LNCaP clone FGC (cell line): Measurements from ENCODE around the gene SNN.

Experiments used
- DNase-seq: peaks from one replicate; pipeline ENCODE4 v3.0.0-alpha.2; 2011; ENCODE audit warnings: low read depth
- H3K4me3 ChIP-seq: 2 replicates; pipeline ENCODE4 v1.5.1; 2011; ENCODE audit warnings: mild to moderate bottlenecking, low read depth, low read length, control low read depth
- TF ChIP-seq, protein P1 (sequence below): IDR thresholded peaks from 2 replicates; pipeline ENCODE4 v1.5.1; 2012; ENCODE audit warnings: mild to moderate bottlenecking; ENCODE audit not compliant: control insufficient read depth, insufficient read depth; ENCODE audit errors: extremely low read depth

SNN gene

DNA sequence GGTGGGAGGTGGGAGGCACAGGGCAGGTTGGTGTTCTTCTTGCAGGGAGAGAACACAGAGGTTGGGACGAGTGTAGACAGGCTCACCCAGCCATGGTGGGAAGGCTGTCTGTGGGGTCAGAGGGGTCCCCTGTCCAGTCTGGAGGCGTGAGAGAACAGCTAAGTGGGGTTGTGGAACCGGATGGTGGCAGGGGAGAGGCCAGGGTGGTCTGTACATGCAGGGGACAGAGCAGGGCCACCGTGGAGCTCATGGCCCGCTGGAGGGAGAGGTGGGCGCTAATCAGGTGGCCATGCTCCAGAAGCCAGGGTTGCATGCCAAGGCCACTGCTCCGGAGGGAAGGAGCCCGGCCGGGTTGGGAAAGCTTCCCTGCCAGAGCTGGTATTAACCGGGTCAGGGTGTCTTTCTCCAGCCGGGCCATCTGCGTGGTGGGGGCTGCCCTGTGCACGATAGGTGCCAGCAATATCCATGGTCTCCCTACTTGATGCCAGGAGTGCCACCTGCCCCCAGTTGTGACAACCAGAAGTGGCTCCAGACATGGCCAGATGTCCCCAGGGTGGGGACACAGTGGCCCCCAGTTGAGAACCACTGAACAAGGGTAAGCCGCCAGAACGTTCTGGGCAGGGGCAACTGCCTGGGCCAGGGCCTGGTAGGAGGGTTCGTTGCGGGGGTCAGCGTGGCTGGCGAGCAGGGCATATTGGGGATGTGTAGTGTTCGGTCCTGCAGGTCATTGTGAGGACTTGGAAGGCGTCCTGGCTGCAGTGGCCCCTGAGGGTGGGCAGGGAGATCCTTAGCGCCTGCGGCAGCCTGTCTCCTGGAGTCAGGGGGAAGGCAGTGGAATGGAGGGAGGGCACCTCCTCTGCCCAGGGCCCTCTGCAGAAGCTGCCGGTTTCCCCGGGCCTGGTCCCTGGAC is 5.1 kb downstream of the SNN start:
- no peak overlapping the region for H3K4me3 ChIP-seq
- TF ChIP-seq, protein P1, sequence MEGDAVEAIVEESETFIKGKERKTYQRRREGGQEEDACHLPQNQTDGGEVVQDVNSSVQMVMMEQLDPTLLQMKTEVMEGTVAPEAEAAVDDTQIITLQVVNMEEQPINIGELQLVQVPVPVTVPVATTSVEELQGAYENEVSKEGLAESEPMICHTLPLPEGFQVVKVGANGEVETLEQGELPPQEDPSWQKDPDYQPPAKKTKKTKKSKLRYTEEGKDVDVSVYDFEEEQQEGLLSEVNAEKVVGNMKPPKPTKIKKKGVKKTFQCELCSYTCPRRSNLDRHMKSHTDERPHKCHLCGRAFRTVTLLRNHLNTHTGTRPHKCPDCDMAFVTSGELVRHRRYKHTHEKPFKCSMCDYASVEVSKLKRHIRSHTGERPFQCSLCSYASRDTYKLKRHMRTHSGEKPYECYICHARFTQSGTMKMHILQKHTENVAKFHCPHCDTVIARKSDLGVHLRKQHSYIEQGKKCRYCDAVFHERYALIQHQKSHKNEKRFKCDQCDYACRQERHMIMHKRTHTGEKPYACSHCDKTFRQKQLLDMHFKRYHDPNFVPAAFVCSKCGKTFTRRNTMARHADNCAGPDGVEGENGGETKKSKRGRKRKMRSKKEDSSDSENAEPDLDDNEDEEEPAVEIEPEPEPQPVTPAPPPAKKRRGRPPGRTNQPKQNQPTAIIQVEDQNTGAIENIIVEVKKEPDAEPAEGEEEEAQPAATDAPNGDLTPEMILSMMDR = no peak
- no peak for DNase-seq

DNA sequence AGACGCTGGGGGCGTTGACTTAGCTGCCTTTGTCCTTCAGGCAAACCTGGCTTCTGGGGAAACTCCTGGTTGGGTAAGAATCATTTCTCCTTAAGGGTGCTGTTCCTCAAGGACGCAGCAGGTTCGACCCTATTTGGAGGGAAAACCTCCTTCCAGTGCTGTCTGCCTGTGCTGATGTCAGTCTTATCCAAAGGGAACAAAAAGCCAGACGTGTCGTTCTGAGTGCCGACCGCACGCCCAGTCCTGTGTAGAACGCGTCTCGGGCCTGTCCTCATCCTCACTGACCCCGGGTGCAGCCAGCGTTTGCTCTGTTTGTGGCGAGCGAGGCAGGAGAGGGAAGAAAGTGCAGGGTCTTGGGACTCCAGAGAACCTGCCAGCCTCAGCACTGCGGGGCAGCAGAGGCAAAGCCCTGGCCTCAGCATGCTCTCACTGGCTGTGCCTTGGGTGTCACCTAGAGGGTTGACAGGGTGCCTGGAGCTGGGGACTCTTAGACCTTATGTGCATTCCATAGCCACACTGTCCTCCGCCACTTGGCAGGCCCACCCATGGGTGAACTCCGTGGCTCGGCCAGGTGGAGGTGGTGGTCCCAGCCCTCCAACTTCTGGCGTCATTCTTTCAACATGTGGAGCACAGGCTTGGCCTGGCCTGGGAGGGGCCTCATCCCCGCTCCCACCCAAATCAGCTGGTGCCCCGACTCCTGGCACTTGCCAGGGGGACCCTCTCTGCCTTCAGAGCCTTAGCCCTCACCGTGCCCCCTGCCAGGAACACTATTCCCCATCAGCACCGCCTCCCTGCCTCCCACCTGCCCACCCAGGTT is 6.0 kb downstream of the SNN start:
- no peak overlapping the region for H3K4me3 ChIP-seq
- TF ChIP-seq, protein P1 = no peak
- DNase-seq = no peak

DNA sequence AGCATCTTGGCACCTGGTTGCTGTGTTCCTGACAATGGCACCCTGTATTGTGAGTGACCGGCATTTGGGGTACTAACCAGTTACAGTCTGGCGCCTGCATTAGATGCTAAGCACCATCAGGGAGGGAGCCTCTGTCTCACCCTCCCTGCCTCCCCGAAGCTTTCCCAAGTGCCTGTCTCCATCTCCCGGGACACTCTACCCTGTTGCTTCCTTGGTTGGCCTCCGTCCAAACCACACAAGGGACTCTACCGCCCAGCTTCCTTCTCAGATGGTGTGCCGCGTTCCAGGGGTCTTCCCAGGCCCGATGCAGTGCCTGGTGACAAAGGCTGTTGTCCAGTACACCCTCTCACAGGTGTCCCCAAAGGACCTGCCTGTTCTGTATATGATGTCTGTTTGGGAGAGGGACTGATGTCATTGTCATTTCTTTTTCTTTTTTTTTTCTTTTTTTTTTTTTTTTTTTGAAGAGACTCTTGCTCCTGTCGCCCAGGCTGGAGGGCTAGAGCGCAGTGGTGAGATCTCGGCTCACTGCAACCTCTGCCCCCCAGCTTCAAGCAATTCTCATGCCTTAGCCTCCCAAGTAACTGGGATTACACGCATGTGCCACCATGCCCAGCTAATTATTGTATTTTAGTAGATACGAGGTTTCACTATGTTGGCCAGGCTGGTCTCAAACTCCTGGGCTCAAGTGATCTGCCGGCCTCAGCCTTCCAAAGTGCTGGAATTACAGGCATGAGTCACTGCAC is 6.7 kb downstream of the SNN start:
- TF ChIP-seq, protein P1 = no peak
- no peak overlapping the region for H3K4me3 ChIP-seq
- DNase-seq = no peak

DNA sequence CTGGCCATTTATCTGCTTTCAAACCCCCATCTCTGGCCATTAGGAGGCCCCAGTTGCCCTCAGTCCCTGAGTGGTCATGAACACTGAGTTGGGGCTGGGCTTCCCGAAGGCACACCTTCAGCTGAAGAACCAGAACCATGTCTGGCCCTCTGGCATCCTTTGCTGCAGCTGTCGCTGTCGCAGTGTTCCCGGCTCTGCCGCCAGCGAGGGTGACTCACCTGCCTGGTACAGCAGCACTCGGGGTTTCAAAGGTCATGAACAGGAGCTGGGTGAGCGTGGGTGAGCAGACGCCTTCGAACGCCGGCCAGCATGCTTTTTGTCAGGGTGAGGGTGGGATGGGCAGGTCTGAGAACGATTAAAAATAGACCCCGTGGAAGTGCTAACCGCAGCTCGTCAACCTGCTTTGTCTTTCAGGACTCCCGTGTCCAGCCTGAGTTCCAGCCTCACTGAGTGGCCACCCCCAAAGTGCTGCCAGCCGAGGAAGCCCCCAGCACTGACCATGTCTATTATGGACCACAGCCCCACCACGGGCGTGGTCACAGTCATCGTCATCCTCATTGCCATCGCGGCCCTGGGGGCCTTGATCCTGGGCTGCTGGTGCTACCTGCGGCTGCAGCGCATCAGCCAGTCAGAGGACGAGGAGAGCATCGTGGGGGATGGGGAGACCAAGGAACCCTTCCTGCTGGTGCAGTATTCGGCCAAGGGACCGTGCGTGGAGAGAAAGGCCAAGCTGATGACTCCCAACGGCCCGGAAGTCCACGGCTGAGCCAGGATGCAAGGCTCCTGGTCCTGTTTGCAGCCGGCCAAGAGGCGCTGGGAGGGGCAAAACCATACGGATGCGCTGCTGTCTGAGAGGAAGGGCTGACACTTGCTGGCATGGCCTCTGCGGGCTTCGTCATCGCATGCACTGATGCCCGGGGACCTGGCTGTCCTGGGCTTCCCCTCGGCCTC is 7.6 kb downstream of the SNN start:
- TF ChIP-seq, protein P1 = no peak
- H3K4me3 ChIP-seq = no peak overlapping the region
- DNase-seq = no peak

DNA sequence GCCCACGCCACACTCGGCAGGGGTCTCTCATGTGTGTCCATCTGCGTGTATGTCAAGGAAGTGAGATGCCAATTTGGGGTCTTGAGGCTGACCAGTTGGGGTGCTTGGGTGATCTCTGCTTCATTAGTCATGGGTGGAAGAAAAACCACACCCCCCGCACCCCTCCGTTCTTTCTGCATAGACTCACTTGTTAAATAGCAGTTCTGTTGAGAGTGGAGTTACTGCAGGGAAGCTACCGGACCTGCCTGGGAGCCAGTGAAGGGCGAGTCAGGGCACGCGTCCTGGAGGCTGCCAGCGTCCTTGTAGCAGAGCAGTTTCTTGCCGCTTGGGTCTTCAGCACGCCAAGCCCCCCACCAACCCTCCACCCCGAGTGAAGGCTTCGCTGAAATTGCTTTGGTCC is 8.5 kb downstream of the SNN start:
- no peak overlapping the region for H3K4me3 ChIP-seq
- TF ChIP-seq, protein P1 = no peak
- DNase-seq = no peak
